Uterus (tissue), 2 donors: Measurements from ENCODE around the gene OR52E2.

Source experiments
- CTCF ChIP-seq, 4 experiments: fragments of 200-600 bp in 2 of 4; fragments of 450-650 bp in 2 of 4; sonication (generic) in 2 of 4; IDR thresholded peaks; one replicate each; pipeline ENCODE4 v1.5.1; 2016 to 2019; ENCODE audit warnings: antibody characterized with exemption in 4 of 4, mild to moderate bottlenecking in 2 of 4, moderate library complexity in 1 of 4
- POLR2A ChIP-seq, 2 donors: fragments of 450-650 bp; IDR thresholded peaks; one replicate each; pipeline ENCODE4 v1.6.1; 2016; ENCODE audit warnings: antibody characterized with exemption in 2 of 2, mild to moderate bottlenecking in 1 of 2, moderate library complexity in 1 of 2

GRCh38 chr11:5046226-5046625, 13.2 kb downstream of the OR52E2 start, which contains the start of gene OR52J3:
- TF ChIP-seq POLR2A (IDR thresholded peaks at IDR 0.05) (no peak), CTCF (IDR thresholded peaks at IDR 0.05) (no peak)
